Liver (tissue), 3 donors: ENCODE measurements around the gene RERE.

Experiments used
- CTCF ChIP-seq: fragments of 150-350 bp; IDR thresholded peaks from 2 replicates; pipeline ENCODE4 v1.5.1; 2017; ENCODE audit warnings: improper control_type of control experiment, low read depth, low read length; ENCODE audit not compliant: missing input control
- EGR1 ChIP-seq, 2 donors: IDR thresholded peaks; 2 replicates each; pipeline ENCODE4 v1.6.1; 2016 to 2018; ENCODE audit warnings: antibody characterized with exemption in 2 of 2, low read depth in 2 of 2
- GABPA ChIP-seq, 2 donors: IDR thresholded peaks in 1 of 2; conservative IDR thresholded peaks in 1 of 2; 2 replicates each; pipeline ENCODE4 v1.6.1; 2016; ENCODE audit warnings: antibody characterized with exemption in 2 of 2, mild to moderate bottlenecking in 1 of 2, moderate library complexity in 1 of 2
- JUND ChIP-seq, 2 donors: IDR thresholded peaks; 2 replicates each; pipeline ENCODE4 v1.6.1; 2016; ENCODE audit warnings: antibody characterized with exemption in 2 of 2
- MAX ChIP-seq: IDR thresholded peaks from 2 replicates; pipeline ENCODE4 v1.6.1; 2016; ENCODE audit warnings: antibody characterized with exemption
- RAD21 ChIP-seq, 2 donors: IDR thresholded peaks; 2 replicates each; pipeline ENCODE4 v1.6.1; 2016; ENCODE audit warnings: antibody characterized with exemption in 2 of 2, mild to moderate bottlenecking in 2 of 2
- RXRA ChIP-seq, 2 donors: IDR thresholded peaks; 2 replicates each; pipeline ENCODE4 v1.6.1; 2017 to 2018; ENCODE audit warnings: antibody characterized with exemption in 2 of 2, mild to moderate bottlenecking in 1 of 2
- SP1 ChIP-seq: IDR thresholded peaks from 2 replicates; pipeline ENCODE4 v1.6.1; 2018; ENCODE audit warnings: antibody characterized with exemption, mild to moderate bottlenecking
- TAF1 ChIP-seq: conservative IDR thresholded peaks from 2 replicates; pipeline ENCODE4 v1.6.1; 2016; ENCODE audit warnings: antibody characterized with exemption, mild to moderate bottlenecking
- YY1 ChIP-seq: IDR thresholded peaks from 2 replicates; pipeline ENCODE4 v1.6.1; 2016; ENCODE audit warnings: antibody characterized with exemption, mild to moderate bottlenecking
- ZBTB33 ChIP-seq: IDR thresholded peaks from 2 replicates; pipeline ENCODE4 v1.6.1; 2016; ENCODE audit warnings: antibody characterized with exemption
- donor health status: healthy.
- donor health status: healthy.

- TF ChIP-seq CTCF = no peak
- no peak for TF ChIP-seq GABPA (IDR thresholded peaks at IDR 0.05 in 1 of 2, conservative IDR thresholded peaks at IDR 0.05 in 1 of 2)
- no peak for TF ChIP-seq RAD21 (IDR thresholded peaks at IDR 0.05)
- no peak for TF ChIP-seq JUND (IDR thresholded peaks at IDR 0.05)
- TF ChIP-seq MAX = no peak
- TF ChIP-seq EGR1 (IDR thresholded peaks at IDR 0.05; ENCODE audit: low read depth in 2 of 2) = no peak
- TF ChIP-seq TAF1 = no peak
- no peak for TF ChIP-seq SP1
- TF ChIP-seq RXRA (IDR thresholded peaks at IDR 0.05) = no peak
- no peak for TF ChIP-seq YY1
- TF ChIP-seq ZBTB33 = no peak
These were observed 464.3 kb downstream of the RERE start for GRCh38 chr1:8352886-8353785.
